ENCODE data around the gene CHST9.

DNA sequence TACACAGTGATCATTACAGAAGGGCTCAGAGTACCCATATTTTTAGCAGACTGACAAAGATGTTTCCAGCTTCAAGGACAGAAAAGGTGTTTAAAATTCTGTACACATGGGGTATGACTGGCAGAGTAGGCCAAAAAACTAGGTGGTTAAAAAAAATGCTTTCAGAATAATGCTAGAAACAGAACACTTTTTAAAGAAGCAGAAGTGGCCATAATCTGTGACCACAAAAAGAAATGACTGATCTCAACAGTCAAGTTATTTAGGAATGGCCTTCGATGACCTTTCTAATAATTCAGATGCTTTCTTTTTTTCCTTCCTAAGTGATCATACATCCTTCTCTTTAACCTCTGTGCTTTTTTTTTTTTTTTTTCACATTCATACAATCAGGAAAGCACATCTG is 315.5 kb downstream of the CHST9 start:
- TF ChIP-seq POLR2AphosphoS5 (IDR thresholded peaks at IDR 0.05) (no peak), SMC3 (conservative IDR thresholded peaks at IDR 0.05; ENCODE audit: poor library complexity) (no peak), EP300 (conservative IDR thresholded peaks at IDR 0.05; ENCODE audit: poor library complexity, severe bottlenecking) (no peak)
- TF ChIP-seq, protein P1, sequence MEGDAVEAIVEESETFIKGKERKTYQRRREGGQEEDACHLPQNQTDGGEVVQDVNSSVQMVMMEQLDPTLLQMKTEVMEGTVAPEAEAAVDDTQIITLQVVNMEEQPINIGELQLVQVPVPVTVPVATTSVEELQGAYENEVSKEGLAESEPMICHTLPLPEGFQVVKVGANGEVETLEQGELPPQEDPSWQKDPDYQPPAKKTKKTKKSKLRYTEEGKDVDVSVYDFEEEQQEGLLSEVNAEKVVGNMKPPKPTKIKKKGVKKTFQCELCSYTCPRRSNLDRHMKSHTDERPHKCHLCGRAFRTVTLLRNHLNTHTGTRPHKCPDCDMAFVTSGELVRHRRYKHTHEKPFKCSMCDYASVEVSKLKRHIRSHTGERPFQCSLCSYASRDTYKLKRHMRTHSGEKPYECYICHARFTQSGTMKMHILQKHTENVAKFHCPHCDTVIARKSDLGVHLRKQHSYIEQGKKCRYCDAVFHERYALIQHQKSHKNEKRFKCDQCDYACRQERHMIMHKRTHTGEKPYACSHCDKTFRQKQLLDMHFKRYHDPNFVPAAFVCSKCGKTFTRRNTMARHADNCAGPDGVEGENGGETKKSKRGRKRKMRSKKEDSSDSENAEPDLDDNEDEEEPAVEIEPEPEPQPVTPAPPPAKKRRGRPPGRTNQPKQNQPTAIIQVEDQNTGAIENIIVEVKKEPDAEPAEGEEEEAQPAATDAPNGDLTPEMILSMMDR (IDR thresholded peaks at IDR 0.05; ENCODE audit: poor library complexity, severe bottlenecking) = no peak
- TF ChIP-seq, protein P2, sequence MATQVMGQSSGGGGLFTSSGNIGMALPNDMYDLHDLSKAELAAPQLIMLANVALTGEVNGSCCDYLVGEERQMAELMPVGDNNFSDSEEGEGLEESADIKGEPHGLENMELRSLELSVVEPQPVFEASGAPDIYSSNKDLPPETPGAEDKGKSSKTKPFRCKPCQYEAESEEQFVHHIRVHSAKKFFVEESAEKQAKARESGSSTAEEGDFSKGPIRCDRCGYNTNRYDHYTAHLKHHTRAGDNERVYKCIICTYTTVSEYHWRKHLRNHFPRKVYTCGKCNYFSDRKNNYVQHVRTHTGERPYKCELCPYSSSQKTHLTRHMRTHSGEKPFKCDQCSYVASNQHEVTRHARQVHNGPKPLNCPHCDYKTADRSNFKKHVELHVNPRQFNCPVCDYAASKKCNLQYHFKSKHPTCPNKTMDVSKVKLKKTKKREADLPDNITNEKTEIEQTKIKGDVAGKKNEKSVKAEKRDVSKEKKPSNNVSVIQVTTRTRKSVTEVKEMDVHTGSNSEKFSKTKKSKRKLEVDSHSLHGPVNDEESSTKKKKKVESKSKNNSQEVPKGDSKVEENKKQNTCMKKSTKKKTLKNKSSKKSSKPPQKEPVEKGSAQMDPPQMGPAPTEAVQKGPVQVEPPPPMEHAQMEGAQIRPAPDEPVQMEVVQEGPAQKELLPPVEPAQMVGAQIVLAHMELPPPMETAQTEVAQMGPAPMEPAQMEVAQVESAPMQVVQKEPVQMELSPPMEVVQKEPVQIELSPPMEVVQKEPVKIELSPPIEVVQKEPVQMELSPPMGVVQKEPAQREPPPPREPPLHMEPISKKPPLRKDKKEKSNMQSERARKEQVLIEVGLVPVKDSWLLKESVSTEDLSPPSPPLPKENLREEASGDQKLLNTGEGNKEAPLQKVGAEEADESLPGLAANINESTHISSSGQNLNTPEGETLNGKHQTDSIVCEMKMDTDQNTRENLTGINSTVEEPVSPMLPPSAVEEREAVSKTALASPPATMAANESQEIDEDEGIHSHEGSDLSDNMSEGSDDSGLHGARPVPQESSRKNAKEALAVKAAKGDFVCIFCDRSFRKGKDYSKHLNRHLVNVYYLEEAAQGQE (IDR thresholded peaks at IDR 0.05; ENCODE audit: borderline replicate concordance) = no peak

All from neural cell (in vitro differentiated cells).